SK-N-MC (cell line): Measurements from ENCODE around the gene UBL4B.

Source experiments
- DNase-seq: peaks from one replicate; pipeline ENCODE4 v3.0.0-alpha.2; 2011; ENCODE audit warnings: low read depth, low spot score
- H3K27ac ChIP-seq: fragments of 200-600 bp; sonication (generic); 2 replicates; pipeline ENCODE4 v1.5.1; 2016; ENCODE audit warnings: mixed run types
- H3K36me3 ChIP-seq: fragments of 200-600 bp; sonication (generic); 2 replicates; pipeline ENCODE4 v1.6.1; 2017; ENCODE audit warnings: antibody characterized with exemption, low read length, mixed read lengths; ENCODE audit not compliant: insufficient read depth
- H3K4me3 ChIP-seq: fragments of 200-600 bp; sonication (generic); 2 replicates; pipeline ENCODE4 v1.5.1; 2016
- H3K9ac ChIP-seq: fragments of 200-600 bp; sonication (generic); 2 replicates; pipeline ENCODE4 v1.8.0; 2017; ENCODE audit warnings: mixed run types, mixed read lengths; ENCODE audit not compliant: insufficient read length
- H3K9me3 ChIP-seq: fragments of 200-600 bp; sonication (generic); 2 replicates; pipeline ENCODE4 v1.6.1; 2017; ENCODE audit warnings: low read depth, mild to moderate bottlenecking, antibody characterized with exemption, low read length, moderate library complexity, mixed read lengths
- EZH2 ChIP-seq: fragments of 200-600 bp; sonication (generic); IDR thresholded peaks from one replicate; pipeline ENCODE4 v1.6.1; 2017; ENCODE audit warnings: antibody characterized with exemption
- FOXP2 ChIP-seq: optimal IDR thresholded peaks from 2 replicates; pipeline ENCODE3; 2011; ENCODE audit warnings: mild to moderate bottlenecking, moderate library complexity; ENCODE audit not compliant: insufficient read depth; ENCODE audit errors: extremely low read length, control extremely low read depth
- POLR2AphosphoS5 ChIP-seq: IDR thresholded peaks from 2 replicates; pipeline ENCODE4 v1.6.1; 2012; ENCODE audit warnings: mild to moderate bottlenecking, low read depth, low read length, borderline replicate concordance

The UBL4B gene

GRCh38 chr1:110081061-110081460 lies 31.2 kb upstream of the UBL4B start:
- H3K4me3 ChIP-seq: no peak overlapping the region

GRCh38 chr1:110082477-110082876 lies 29.8 kb upstream of the UBL4B start:
- Histone ChIP-seq H3K36me3 (no peaks in the 10 kb centered on the region), H3K27ac (no peak overlapping the region), H3K9ac (no peak overlapping the region), H3K4me3 (no peak overlapping the region), H3K9me3 (no peaks in the 10 kb centered on the region)
- DNase-seq: no peak
- TF ChIP-seq EZH2 (no peak), POLR2AphosphoS5 (no peak), FOXP2 (no peak)

More at GRCh38 chr1:110081061-110081460, 31.2 kb upstream of the UBL4B start:
- no peaks in the 10 kb centered on the region for H3K36me3 ChIP-seq
- no peak overlapping the region for H3K9ac ChIP-seq
- no peak for DNase-seq
- TF ChIP-seq FOXP2 (no peak), EZH2 (no peak), POLR2AphosphoS5 (no peak)
- H3K27ac ChIP-seq: no peak overlapping the region
- H3K9me3 ChIP-seq: no peaks in the 10 kb centered on the region

- DNase-seq: no peak
- Histone ChIP-seq H3K9ac (no peak overlapping the region), H3K4me3 (no peak overlapping the region), H3K36me3 (no peaks in the 10 kb centered on the region), H3K9me3 (no peaks in the 10 kb centered on the region), H3K27ac (no peak overlapping the region)
- TF ChIP-seq EZH2 (no peak), POLR2AphosphoS5 (no peak), FOXP2 (no peak)
Observed at GRCh38 chr1:110083061-110083865, 29.0 kb upstream of the UBL4B start.

GRCh38 chr1:110083866-110084226 lies 28.4 kb upstream of the UBL4B start:
- Histone ChIP-seq H3K4me3 (no peak overlapping the region), H3K36me3 (no peaks in the 10 kb centered on the region), H3K27ac (no peak overlapping the region), H3K9me3 (no peaks in the 10 kb centered on the region), H3K9ac (no peak overlapping the region)
- no peak for DNase-seq
- no peak for TF ChIP-seq POLR2AphosphoS5
- no peak for TF ChIP-seq FOXP2
- TF ChIP-seq EZH2: no peak

GRCh38 chr1:110084227-110085078 lies 27.8 kb upstream of the UBL4B start:
- Histone ChIP-seq H3K4me3 (no peak overlapping the region), H3K9me3 (no peaks in the 10 kb centered on the region), H3K27ac (no peak overlapping the region), H3K9ac (no peak overlapping the region), H3K36me3 (no peaks in the 10 kb centered on the region)
- DNase-seq: no peak
- TF ChIP-seq POLR2AphosphoS5 (no peak), EZH2 (no peak), FOXP2 (no peak)

- no peak for TF ChIP-seq FOXP2
- TF ChIP-seq POLR2AphosphoS5: no peak
- TF ChIP-seq EZH2: no peak
- Histone ChIP-seq H3K9me3 (no peaks in the 10 kb centered on the region), H3K36me3 (no peaks in the 10 kb centered on the region), H3K4me3 (no peak overlapping the region), H3K27ac (no peak overlapping the region), H3K9ac (no peak overlapping the region)
- no peak for DNase-seq
Observed at GRCh38 chr1:110085671-110086070, 26.6 kb upstream of the UBL4B start.

- Histone ChIP-seq H3K4me3 (no peak overlapping the region), H3K9ac (no peak overlapping the region), H3K27ac (no peak overlapping the region), H3K36me3 (no peaks in the 10 kb centered on the region), H3K9me3 (no peaks in the 10 kb centered on the region)
- TF ChIP-seq POLR2AphosphoS5: no peak
- no peak for TF ChIP-seq EZH2
- TF ChIP-seq FOXP2: no peak
- DNase-seq: no peak
Observed at GRCh38 chr1:110086961-110087360, 25.3 kb upstream of the UBL4B start.
